HG02885 (cell line): ENCODE data around the gene TIRAP.
"Not testable (repeated sequence)": the region's sequence is repeated elsewhere in the genome, so short reads cannot be mapped to it uniquely, and the experiment has no call there.

ENCODE experiments used
- ATAC-seq: cut with Tn5 transposase; IDR thresholded peaks from one replicate; pipeline ENCODE4 v1.9.1; 2021; ENCODE audit warnings: mild to moderate bottlenecking; ENCODE audit not compliant: unreplicated experiment, poor library complexity

TIRAP gene

GRCh38 chr11:126282736-126283591 lies at the start of gene TIRAP:
TSS of gene TIRAP (plus strand) at chr11:126283093. CDS start at chr11:126290895, 7,802 bp downstream.
- ATAC-seq: peak; percentile 74

- no peak for ATAC-seq
Measured at GRCh38 chr11:126233391-126233790, 49.5 kb upstream of the TIRAP start.

- no peak for ATAC-seq
Measured at GRCh38 chr11:126246636-126247035, 36.3 kb upstream of the TIRAP start.

GRCh38 chr11:126253265-126253664 lies 29.6 kb upstream of the TIRAP start:
- ATAC-seq: no peak

- ATAC-seq: no peak
Measured at GRCh38 chr11:126254819-126255218, 28.1 kb upstream of the TIRAP start.

GRCh38 chr11:126255507-126255906 lies 27.4 kb upstream of the TIRAP start:
- not testable (repeated sequence) for ATAC-seq

- no peak for ATAC-seq
Measured at GRCh38 chr11:126256216-126256615, 26.7 kb upstream of the TIRAP start.

- no peak for ATAC-seq
Measured at GRCh38 chr11:126257144-126257543, 25.7 kb upstream of the TIRAP start.

GRCh38 chr11:126257764-126258163 lies 25.1 kb upstream of the TIRAP start:
- no peak for ATAC-seq

- no peak for ATAC-seq
Measured at GRCh38 chr11:126262216-126262615, 20.7 kb upstream of the TIRAP start.

GRCh38 chr11:126263489-126263888 lies 19.4 kb upstream of the TIRAP start:
- no peak for ATAC-seq

- no peak for ATAC-seq
Measured at GRCh38 chr11:126265811-126266210, 17.1 kb upstream of the TIRAP start.

GRCh38 chr11:126267650-126268049 lies 15.2 kb upstream of the TIRAP start:
- ATAC-seq: no peak

- no peak for ATAC-seq
Measured at GRCh38 chr11:126268361-126268707, 14.6 kb upstream of the TIRAP start.

GRCh38 chr11:126268708-126269579 lies 13.9 kb upstream of the TIRAP start, which contains the start of the genes FOXRED1 and SRPRA:
TSS of gene FOXRED1 (plus strand) at chr11:126269154. CDS start at chr11:126269207, 53 bp downstream.
TSS of gene SRPRA (minus strand) at chr11:126268895. CDS start at chr11:126268804, 91 bp downstream.
- ATAC-seq: peak; percentile 99

GRCh38 chr11:126277322-126277721 lies 5.6 kb upstream of the TIRAP start:
- no peak for ATAC-seq

GRCh38 chr11:126277780-126278179 lies 5.1 kb upstream of the TIRAP start:
- ATAC-seq: no peak

GRCh38 chr11:126279191-126279590 lies 3.7 kb upstream of the TIRAP start:
- no peak for ATAC-seq

GRCh38 chr11:126280595-126280994 lies 2.3 kb upstream of the TIRAP start:
- ATAC-seq: no peak

- no peak for ATAC-seq
Measured at GRCh38 chr11:126281245-126281644, 1.6 kb upstream of the TIRAP start.

- ATAC-seq: no peak
Measured at GRCh38 chr11:126281666-126282175, 1.2 kb upstream of the TIRAP start.
